ENCODE results near the gene IQGAP2.

- TF ChIP-seq CTCF (IDR thresholded peaks at IDR 0.05; ENCODE audit: low read depth, low read length, poor library complexity, severe bottlenecking) (no peak), EZH2phosphoT487 (IDR thresholded peaks at IDR 0.05; ENCODE audit: borderline replicate concordance, low read length) (no peak)
Observed at GRCh38 chr5:76408104-76408654, 5.1 kb downstream of the IQGAP2 start.

All from DOHH2 (cell line).